Measurements from ENCODE around the gene LRIG2. TPM values are rescaled to one million over a fixed set of nuclear protein-coding genes. Genes with fewer than 3 reads are reported as not detected.

Gene LRIG2
- total and polyA plus RNA-seq, 4 donors, result 1.3 to 11.9 (median 6.0) TPM

DNA sequence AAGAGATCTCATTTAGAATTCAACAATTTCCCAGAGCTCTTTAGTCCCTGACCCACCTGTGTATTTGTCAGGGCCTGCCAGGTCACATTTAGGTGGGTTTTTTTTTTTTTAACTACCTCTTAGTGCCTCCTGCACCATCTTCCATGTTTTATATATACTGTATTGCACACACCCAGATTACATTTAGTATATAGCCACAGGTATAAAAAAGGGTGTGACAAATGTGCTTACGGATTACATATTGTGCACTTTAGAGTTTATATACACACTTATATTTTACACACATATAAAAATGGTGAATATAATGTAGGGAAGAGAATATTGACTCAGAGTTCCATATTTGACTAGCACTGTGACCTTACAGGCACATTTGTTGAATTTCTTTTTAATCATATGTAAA is 17.4 kb upstream of the LRIG2 start:
- Histone ChIP-seq H3K9ac (ENCODE audit: low read depth in 1 of 2, low read length in 2 of 2) (no peak overlapping the region), H3K4me1 (ENCODE audit: control insufficient read depth in 4 of 4, insufficient read depth in 4 of 4, low read length in 3 of 4) (peaks cover 0 to 3% (median 0%) of the 10 kb centered on the region in 4 donors), H3K27me3 (ENCODE audit: control insufficient read depth in 4 of 4, insufficient read depth in 4 of 4, low read length in 3 of 4) (no peaks in the 10 kb centered on the region), H3K9me3 (ENCODE audit: control insufficient read depth in 4 of 4, low read length in 3 of 4) (no peaks in the 10 kb centered on the region), H3K4me3 (ENCODE audit: low read depth in 1 of 3, low read length in 3 of 3) (no peak overlapping the region), H3K27ac (ENCODE audit: low read depth in 1 of 2, low read length in 2 of 2) (no peak overlapping the region), H3K36me3 (ENCODE audit: control insufficient read depth in 4 of 4, insufficient read depth in 3 of 4, low read depth in 1 of 4, low read length in 3 of 4) (no peaks in the 10 kb centered on the region)
- WGBS, result 96% methylated on average over 1 of the region's 1 CpG
- DNase-seq (ENCODE audit: low spot score), result no peak
- TF ChIP-seq, protein P1, sequence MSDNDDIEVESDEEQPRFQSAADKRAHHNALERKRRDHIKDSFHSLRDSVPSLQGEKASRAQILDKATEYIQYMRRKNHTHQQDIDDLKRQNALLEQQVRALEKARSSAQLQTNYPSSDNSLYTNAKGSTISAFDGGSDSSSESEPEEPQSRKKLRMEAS (IDR thresholded peaks at IDR 0.05), result no peak
- TF ChIP-seq, protein P2, sequence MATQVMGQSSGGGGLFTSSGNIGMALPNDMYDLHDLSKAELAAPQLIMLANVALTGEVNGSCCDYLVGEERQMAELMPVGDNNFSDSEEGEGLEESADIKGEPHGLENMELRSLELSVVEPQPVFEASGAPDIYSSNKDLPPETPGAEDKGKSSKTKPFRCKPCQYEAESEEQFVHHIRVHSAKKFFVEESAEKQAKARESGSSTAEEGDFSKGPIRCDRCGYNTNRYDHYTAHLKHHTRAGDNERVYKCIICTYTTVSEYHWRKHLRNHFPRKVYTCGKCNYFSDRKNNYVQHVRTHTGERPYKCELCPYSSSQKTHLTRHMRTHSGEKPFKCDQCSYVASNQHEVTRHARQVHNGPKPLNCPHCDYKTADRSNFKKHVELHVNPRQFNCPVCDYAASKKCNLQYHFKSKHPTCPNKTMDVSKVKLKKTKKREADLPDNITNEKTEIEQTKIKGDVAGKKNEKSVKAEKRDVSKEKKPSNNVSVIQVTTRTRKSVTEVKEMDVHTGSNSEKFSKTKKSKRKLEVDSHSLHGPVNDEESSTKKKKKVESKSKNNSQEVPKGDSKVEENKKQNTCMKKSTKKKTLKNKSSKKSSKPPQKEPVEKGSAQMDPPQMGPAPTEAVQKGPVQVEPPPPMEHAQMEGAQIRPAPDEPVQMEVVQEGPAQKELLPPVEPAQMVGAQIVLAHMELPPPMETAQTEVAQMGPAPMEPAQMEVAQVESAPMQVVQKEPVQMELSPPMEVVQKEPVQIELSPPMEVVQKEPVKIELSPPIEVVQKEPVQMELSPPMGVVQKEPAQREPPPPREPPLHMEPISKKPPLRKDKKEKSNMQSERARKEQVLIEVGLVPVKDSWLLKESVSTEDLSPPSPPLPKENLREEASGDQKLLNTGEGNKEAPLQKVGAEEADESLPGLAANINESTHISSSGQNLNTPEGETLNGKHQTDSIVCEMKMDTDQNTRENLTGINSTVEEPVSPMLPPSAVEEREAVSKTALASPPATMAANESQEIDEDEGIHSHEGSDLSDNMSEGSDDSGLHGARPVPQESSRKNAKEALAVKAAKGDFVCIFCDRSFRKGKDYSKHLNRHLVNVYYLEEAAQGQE (IDR thresholded peaks at IDR 0.05), result no peak
- TF ChIP-seq RXRA (IDR thresholded peaks at IDR 0.05) (no peak), RAD21 (IDR thresholded peaks at IDR 0.05) (no peak), HNF4G (IDR thresholded peaks at IDR 0.05) (no peak), GABPA (IDR thresholded peaks at IDR 0.05 in 1 of 2, conservative IDR thresholded peaks at IDR 0.05 in 1 of 2) (no peak), FOXA1 (IDR thresholded peaks at IDR 0.05) (no peak), HNF4A (conservative IDR thresholded peaks at IDR 0.05) (no peak), FOXA2 (IDR thresholded peaks at IDR 0.05) (no peak), EGR1 (IDR thresholded peaks at IDR 0.05; ENCODE audit: low read depth in 2 of 2) (no peak), TAF1 (conservative IDR thresholded peaks at IDR 0.05) (no peak)
- TF ChIP-seq, protein P3, sequence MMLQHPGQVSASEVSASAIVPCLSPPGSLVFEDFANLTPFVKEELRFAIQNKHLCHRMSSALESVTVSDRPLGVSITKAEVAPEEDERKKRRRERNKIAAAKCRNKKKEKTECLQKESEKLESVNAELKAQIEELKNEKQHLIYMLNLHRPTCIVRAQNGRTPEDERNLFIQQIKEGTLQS (IDR thresholded peaks at IDR 0.05), result no peak

DNA sequence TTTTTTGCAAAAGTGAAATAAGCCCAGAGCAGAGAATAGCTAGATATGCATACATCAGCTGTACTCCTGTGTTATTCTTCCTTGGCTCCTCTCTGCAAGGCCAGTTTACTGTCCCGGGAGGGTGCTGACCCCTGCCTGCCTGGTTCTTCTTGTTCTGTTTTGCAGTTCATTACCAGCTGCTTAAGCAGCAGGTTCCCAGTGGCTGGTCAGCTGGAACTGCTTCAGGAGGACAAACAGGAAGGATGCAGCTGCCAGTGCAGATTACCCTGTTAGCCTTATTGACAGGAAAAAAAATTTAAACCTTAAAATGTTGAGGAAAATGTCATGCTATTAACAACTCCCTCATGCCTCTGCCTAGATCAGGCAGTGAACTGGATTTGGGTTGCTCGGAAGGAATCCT is 16.0 kb upstream of the LRIG2 start:
- Histone ChIP-seq H3K27ac (ENCODE audit: low read depth in 1 of 2, low read length in 2 of 2) (no peak overlapping the region), H3K36me3 (ENCODE audit: control insufficient read depth in 4 of 4, insufficient read depth in 3 of 4, low read depth in 1 of 4, low read length in 3 of 4) (no peaks in the 10 kb centered on the region)
- TF ChIP-seq SP1 (IDR thresholded peaks at IDR 0.05), result no peak
- TF ChIP-seq FOXA2 (IDR thresholded peaks at IDR 0.05), result no peak
- no peak for TF ChIP-seq HNF4G (IDR thresholded peaks at IDR 0.05)
- peak; percentile 9 to 11 for TF ChIP-seq RAD21 (IDR thresholded peaks at IDR 0.05)
- TF ChIP-seq EGR1 (IDR thresholded peaks at IDR 0.05; ENCODE audit: low read depth in 2 of 2), result no peak
- no peak for TF ChIP-seq FOXA1 (IDR thresholded peaks at IDR 0.05)
- TF ChIP-seq NR2F2 (IDR thresholded peaks at IDR 0.05), result peak; percentile 62
- TF ChIP-seq YY1 (IDR thresholded peaks at IDR 0.05), result no peak
- TF ChIP-seq TAF1 (conservative IDR thresholded peaks at IDR 0.05), result no peak
- TF ChIP-seq, protein P4, sequence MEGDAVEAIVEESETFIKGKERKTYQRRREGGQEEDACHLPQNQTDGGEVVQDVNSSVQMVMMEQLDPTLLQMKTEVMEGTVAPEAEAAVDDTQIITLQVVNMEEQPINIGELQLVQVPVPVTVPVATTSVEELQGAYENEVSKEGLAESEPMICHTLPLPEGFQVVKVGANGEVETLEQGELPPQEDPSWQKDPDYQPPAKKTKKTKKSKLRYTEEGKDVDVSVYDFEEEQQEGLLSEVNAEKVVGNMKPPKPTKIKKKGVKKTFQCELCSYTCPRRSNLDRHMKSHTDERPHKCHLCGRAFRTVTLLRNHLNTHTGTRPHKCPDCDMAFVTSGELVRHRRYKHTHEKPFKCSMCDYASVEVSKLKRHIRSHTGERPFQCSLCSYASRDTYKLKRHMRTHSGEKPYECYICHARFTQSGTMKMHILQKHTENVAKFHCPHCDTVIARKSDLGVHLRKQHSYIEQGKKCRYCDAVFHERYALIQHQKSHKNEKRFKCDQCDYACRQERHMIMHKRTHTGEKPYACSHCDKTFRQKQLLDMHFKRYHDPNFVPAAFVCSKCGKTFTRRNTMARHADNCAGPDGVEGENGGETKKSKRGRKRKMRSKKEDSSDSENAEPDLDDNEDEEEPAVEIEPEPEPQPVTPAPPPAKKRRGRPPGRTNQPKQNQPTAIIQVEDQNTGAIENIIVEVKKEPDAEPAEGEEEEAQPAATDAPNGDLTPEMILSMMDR (IDR thresholded peaks at IDR 0.05; ENCODE audit: low read depth, low read length, missing input control), result no peak
- TF ChIP-seq, protein P2 (IDR thresholded peaks at IDR 0.05), result no peak
- TF ChIP-seq HNF4A (conservative IDR thresholded peaks at IDR 0.05), result no peak
- TF ChIP-seq, protein P5, sequence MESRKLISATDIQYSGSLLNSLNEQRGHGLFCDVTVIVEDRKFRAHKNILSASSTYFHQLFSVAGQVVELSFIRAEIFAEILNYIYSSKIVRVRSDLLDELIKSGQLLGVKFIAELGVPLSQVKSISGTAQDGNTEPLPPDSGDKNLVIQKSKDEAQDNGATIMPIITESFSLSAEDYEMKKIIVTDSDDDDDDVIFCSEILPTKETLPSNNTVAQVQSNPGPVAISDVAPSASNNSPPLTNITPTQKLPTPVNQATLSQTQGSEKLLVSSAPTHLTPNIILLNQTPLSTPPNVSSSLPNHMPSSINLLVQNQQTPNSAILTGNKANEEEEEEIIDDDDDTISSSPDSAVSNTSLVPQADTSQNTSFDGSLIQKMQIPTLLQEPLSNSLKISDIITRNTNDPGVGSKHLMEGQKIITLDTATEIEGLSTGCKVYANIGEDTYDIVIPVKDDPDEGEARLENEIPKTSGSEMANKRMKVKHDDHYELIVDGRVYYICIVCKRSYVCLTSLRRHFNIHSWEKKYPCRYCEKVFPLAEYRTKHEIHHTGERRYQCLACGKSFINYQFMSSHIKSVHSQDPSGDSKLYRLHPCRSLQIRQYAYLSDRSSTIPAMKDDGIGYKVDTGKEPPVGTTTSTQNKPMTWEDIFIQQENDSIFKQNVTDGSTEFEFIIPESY (IDR thresholded peaks at IDR 0.05), result no peak
- peak in 1 of 2 donors; percentile 8 for TF ChIP-seq RXRA (IDR thresholded peaks at IDR 0.05)
- no peak for TF ChIP-seq GABPA (IDR thresholded peaks at IDR 0.05 in 1 of 2, conservative IDR thresholded peaks at IDR 0.05 in 1 of 2)

More for the DNA sequence above, 16.0 kb upstream of the LRIG2 start:
- H3K27me3 ChIP-seq (ENCODE audit: control insufficient read depth in 4 of 4, insufficient read depth in 4 of 4, low read length in 3 of 4), result no peaks in the 10 kb centered on the region
- WGBS, result 53% methylated on average over 2 of the region's 2 CpGs
- no peak overlapping the region for H3K4me3 ChIP-seq (ENCODE audit: low read depth in 1 of 3, low read length in 3 of 3)
- H3K9ac ChIP-seq (ENCODE audit: low read depth in 1 of 2, low read length in 2 of 2), result no peak overlapping the region
- no peaks in the 10 kb centered on the region for H3K9me3 ChIP-seq (ENCODE audit: control insufficient read depth in 4 of 4, low read length in 3 of 4)
- no peak for DNase-seq (ENCODE audit: low spot score)
- peaks cover 0 to 3% (median 0%) of the 10 kb centered on the region in 4 donors for H3K4me1 ChIP-seq (ENCODE audit: control insufficient read depth in 4 of 4, insufficient read depth in 4 of 4, low read length in 3 of 4)
